ENCODE results near the gene PAFAH2.

Gene PAFAH2

DNA sequence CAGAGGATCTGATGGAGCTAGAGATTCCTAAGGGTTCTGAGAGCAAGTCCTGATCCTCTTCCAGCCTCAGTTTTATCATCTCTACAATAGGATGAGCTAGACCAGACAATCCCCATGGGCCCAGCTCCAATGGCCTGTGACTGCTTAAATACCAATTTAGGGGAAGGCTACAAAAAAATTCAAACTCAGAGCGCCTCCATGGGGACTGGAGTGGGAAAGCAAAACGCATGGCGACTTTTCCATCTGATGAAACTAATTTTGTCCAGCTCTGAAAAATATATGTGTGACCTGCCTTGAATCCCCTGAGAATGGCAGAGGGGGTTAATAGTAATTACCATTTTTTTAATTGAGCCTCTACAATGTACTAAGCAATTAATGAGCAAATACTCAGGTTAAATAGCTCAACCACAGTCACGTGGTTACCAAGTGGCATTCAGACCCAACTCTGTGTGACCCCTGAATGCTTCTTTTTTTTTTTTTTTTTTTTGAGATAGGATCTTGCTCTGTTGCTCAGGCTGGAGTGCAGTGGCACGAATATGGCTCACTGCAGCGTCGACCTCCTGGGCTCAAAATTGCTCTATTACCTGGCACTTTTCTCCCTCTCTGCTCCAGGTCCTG lies 32.1 kb upstream of the PAFAH2 start:
- no peak for DNase-seq

DNA sequence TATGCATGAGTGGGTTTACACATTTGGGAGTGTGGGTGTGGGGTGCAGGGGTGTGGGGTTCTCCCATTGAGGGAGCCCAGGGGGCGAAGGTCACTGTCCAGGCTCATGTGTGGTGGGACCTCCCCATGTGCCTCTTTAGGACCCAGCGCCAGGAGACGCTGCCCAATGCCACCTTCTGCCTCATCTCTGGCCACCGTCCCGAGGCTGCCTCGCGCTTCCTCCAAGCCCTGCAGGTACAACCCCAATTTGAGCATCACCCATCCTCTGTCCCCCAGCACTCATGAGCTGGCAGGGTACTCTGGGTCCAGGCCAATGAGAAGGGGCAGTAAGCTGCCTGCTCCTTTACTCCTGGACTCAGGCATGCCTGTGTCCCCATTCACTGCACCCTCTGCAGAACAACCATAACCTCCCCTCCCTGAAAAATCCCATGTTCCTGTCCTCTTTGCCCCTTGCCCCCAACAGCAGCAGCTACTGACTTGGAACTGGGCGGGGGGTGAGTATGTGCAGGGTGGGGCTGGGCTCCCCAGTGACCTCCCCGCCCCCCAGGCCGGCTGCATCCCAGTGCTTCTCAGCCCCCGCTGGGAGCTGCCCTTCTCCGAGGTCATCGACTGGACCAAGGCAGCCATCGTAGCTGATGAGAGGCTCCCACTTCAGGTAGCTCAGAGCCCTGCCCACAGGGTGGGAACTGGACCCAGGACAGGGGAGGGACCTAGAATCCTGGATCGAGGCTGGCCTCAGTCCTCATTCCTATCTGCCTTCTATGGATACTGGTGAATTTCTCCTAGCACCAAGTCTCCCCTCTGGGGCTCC lies 31.4 kb upstream of the PAFAH2 start:
- no peak for DNase-seq

DNA sequence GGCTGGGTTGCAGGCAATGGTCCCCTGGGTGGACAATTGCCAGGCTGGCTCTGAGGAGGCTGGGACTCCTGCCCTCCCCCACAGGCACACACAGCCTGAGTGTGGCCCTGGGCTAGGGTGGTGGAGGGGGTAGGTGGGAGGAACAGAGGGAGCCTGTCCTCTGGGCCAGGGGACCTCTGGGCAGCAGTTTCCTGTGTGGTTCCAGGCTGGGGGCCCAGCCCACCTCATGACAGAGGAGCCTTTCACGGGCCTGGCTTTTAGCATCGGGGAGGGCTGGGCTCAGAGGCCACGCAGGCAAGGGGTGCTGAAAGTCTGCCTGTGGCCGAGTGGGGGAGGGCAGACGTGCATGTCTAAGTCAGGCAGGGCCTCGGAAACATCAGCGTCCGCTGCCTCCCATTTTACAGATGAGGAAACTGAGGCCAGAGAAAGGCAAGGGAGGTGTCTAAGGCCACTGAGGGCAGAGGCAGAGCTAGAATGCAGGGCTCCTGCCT lies 30.7 kb upstream of the PAFAH2 start:
- DNase-seq, result no peak

DNA sequence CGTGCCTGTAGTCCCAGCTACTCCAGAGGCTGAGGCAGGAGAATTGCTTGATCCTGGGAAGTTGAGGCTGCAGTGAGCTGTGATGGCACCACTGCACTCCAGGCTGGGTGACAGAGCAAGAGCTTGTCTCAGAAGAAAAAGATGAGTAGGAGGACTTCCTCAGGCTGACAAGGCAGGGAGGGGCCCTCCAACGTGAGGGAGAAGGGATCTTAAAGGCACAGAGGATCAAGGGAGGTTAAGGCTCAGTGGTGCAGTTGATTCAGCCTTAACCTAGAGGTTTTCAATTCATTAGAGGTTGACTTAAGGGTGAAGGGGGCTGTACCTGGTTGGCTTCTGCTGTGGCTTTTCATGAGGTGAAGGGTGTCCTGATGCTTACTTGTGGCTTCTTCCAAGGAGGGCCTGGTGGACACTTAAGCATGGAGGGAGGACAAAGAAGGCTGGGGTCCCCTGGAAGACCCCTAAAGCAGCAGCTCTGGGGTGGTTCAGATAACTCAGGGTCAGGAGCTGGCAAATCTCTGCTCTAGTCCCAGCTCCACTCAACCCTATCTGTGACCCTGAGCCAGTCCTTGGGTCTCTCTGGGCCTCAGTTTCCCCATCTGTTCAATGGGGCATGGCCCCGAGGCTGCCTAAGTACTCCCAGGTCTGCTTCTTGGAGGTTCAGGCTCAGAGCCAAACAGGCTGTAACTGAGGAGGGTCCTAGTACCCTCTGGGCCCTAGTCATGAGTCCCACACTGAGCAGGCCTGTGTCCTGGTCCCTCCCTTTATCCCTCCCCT lies 30.0 kb upstream of the PAFAH2 start:
- DNase-seq, result no peak

DNA sequence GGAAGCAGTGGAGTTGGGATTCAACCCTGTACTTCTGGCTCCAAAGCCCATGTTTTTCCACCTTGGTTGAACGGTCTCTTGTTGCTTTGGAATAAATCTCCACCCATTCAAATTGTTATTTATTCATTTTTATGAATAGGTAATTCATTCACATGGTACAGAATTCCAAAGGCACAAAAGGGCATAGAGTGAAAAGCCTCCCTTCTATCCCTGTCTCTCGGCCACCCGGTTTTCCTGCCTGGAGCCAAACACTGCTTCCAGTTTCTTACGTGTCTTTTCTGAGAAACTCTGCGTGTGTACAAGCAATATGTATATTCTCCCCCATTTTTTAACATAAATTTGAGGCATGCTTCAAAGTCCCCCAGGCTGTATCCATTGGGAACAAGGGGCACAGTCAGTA lies 27.7 kb upstream of the PAFAH2 start:
- no peak for DNase-seq

DNA sequence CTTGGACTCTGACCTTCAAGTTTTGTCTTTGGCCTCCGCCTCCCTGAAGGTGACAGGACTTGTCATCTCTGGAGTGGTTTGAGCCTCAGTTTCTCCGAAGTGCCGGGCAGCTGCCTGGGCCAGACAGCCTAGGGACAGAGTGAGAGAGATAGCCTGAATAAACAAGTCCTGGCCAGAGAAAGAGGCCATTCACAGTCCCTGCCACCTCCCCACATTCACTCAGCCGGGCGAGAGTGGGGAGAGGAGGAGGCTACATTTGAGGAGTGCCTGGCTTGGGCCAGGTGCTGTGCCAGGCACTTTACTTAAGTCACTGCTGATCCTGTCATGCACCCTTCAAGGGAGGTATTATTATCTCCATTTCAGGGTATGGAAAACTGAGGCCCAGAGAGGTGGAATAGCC lies 27.2 kb upstream of the PAFAH2 start:
- DNase-seq, result no peak

DNA sequence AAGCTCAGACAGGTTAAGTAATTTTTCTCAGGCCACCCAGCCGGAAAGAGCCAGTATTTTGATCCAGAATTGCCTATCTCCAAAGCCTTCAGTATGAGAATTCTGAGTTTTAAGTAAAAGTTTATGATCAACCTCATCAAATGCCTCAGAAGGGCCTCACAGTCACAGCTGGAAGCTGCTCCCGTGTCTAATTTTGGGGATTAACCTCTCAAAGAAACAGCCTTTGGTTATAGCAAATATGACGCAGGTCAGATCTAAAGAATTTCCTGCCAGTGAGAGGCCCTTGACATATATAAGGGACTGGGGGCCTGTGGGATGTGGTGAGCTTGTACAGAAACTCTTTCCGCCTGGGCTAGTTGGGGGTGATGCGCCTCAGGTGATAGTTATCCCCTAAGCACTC lies 26.0 kb upstream of the PAFAH2 start:
- DNase-seq, result no peak

DNA sequence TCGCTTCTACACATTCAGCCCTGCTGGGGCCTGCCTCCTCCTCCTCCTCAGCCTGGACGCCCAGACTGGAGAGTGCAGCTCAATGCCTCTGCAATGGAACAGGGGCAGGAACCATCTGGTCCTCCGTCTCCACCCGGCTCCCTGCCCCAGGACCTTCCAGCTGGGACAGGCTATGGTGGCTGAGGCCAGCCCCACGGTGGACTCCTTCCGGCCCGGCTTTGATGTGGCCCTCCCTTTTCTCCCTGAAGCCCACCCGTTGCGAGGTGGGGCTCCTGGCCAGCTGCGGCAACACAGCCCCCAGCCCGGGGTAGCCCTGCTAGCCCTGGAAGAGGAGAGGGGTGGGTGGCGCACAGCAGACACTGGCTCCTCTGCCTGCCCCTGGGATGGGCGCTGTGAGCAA lies 25.1 kb upstream of the PAFAH2 start:
- DNase-seq, result no peak

DNA sequence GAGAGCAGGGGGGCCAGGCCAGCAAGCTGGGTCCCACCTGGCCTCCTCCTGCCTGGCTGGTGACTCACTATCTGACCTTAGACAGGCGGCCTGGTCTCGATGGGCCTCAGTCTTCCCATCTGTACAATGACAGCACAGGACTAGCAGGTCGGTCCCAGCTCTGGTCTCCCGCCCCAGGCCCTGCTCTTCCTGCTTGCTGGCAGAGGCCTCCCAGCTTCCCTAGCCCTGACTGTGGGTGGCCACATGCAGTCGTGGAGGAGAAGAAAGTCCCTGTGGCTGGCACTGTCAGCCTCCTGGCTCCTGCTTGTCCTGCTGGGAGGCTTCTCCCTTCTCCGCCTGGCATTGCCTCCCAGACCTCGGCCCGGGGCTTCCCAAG lies 24.5 kb upstream of the PAFAH2 start:
- no peak for DNase-seq

DNA sequence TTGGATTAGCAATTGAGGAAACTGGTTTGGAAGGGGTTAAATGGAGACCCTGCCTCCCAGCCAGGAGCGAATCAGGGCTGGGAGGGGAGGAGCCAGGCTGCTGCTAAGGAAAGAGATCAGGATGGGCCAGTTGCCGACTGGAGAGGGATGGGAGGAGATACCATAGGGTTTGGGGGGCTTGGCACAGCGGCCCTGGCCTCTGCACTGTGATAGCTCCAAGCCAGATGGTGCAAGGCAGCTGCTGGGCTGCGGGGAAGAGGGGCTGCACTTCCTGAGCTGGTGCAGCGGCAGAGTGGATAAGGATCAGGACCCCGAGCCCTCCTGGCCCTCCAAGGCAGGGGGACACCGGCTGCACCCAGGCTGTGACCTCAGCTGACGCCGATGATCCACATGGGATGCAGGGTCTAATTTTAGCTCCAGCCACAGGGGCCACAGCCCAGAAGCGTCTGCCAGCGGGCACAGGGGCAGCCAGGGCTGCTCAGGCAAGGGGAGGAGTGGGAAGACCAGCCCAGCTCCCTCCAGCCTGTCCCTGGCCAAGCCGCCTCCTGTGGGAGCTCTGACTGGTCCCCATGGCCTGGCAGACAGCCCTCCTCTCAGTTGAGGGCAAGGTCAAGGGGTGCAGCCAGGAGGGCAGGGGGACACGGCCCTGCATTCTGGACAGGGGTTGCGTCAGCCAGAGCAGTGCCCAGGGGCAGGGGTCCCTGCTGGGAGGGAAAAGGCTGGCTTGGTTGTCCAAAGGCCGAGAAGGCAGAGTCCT lies 24.0 kb upstream of the PAFAH2 start, which contains the start of gene EXTL1:
TSS of gene EXTL1 (plus strand) at position 129 of the 757 bp plus-strand sequence. CDS start 872 bp downstream, outside the sequence.
- no peak for DNase-seq

DNA sequence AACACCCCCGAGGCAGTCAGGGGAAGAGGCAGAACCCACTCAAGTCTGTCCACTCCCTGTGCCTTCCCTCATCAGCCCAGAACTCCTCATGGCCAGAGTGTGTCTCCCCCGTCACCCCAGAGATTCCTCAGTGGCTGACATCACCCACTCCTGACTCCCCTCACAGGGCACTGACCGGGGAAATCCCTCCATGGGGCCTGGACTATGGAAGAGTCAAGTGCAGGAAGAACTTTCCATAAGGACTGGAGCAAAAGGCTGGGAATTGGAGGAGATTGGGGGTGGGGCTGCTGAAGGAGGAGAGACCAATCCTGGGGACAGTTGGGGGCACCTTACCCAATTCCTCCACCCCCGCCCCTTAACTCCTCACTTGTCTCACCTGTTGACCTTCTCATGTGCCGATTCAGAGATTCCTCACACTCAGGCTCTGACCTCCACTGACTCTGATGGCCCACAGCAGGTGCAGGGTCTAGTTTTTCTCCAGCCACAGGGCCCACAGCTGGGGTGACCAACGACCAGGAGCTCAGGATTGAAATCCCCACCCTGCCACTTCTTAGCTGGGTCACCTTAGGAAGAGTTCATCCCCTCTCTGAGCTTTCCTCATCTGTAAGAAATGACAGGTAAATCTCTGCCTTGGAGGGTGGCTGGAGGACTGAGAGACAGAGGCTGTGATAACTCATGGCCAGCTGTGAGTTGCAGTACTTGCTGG lies 23.2 kb upstream of the PAFAH2 start:
- DNase-seq, result no peak

DNA sequence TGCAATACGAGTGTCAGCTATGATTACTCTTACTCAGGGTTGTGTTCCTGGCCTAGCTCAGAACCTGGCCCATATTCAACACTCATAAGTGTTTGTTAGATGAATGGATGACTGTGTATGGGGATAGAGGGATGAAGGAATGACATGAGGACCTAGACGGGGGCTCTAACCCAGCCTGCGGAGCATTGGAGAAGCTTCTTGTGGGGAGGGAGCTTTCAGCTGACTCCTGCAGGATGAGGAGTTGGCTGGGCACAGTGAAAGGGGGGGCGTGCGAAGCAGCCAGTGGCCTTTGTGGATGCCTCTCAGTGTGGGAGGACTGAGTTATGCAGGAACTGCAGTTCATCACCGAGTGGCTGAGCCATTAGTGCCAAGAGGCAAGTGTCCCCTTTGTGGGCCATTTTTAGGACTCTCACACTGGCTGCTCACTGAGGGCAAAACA lies 22.5 kb upstream of the PAFAH2 start:
- no peak for DNase-seq

DNA sequence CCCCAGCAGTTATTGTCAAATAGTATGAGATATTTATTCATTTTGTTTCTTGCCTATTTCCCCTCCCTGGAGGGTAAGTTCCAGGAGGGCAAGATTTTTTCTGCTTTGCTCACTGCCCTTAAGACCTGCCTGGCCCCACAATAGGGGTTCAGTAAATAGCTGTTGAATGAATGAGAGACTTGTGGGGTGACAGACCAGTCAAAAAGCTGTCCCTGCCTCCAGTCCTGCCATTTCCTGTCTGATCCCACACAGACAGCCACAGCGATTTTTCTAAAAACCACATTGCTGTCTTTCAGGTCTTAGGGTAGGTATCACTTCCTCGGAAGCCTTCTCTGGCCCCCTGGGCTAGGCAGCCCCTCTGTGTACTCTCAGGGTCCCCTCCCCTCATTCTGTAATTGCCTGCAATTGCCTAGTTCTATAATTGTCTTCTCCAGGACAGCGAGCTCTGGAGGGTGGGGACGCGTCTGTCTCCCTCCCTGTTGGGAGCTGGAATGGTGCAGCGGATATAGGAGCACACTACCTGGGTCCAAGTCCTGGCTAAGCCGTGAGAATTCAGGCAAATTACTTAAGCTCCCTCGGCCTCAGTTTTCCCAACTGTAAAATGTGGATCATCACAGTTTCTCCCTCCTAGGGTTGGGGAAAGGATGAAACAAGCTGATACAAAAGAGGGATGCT lies 21.9 kb upstream of the PAFAH2 start:
- DNase-seq, result no peak

DNA sequence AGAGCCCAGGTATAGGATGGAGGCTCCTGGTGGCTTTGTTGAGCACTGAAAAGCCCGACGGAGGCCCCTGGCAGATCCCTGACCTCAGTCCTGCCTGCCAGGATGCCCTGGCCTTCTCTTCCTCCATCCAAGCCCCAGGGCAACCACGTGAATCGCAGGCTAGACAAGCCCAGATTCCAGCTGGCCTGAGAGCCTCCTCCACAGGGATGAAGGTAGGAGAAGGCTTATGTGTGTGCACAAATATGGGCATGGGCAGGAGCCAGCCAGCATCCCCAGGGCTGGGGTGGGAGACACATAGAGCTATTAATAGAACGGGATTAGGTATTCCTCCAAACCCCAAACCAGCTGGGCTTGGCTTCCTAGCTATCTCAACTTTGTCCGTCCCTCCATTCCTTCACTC lies 19.7 kb upstream of the PAFAH2 start:
- no peak for DNase-seq

DNA sequence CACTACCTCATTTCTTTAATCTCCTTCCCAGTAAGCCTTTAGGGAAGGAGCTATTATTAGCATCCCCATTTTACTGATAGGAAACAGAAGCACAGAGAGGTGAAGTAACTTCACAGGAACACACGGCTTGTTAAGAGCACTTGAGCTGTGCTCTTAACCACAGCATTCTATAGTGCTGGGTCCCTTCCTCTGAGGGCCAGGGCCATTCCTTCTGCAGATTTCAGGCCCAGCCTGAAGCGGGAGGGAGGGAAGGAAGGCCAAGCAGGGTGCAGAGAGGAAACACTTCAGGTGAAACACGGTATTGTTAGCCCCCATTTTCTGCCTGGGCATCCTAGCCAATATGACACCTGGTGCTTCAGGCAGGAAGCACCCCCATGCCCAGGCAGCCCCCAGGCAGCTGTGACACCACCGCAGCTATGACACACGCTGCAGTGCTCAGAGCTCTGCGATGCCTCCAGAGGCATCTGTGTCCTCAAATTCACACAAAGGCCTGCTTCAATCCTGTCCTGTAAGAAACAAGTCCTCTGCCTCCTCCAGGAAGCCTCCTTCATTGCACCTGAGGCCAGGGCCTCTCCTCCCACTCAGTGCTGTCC lies 19.2 kb upstream of the PAFAH2 start:
- no peak for DNase-seq

DNA sequence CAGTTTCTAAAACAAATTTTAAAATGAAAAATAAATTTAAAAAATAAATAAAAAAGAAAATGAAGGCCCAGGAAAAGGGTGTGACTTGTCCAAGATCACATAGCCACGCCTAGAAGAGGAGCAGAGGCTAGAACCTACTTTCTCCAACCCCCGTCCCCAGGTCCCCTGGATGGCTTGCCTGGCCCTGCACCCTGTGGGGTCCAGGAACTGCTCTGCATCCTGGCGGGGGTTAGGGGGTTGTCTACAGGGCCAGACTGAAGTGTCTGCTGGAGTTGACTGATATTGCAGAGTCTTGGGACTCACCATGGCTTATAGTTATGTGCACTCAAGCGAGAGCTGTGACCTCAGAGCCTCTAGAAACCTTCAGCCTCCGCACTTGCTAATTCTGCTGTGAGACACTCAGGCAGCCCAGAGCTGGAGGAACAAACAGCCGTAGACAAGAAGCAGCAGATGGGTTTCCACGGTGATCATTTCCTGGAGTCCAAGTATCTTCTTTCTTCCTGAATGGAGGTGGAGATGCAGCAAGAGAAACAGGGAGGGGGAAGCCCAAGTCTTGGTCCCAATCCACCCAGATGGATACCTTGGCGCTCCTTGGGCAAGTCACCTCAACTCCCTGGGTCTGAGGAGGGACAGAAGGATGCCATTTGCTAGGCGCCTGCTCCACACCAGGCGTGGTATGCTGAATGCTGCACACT lies 18.5 kb upstream of the PAFAH2 start:
- no peak for DNase-seq

DNA sequence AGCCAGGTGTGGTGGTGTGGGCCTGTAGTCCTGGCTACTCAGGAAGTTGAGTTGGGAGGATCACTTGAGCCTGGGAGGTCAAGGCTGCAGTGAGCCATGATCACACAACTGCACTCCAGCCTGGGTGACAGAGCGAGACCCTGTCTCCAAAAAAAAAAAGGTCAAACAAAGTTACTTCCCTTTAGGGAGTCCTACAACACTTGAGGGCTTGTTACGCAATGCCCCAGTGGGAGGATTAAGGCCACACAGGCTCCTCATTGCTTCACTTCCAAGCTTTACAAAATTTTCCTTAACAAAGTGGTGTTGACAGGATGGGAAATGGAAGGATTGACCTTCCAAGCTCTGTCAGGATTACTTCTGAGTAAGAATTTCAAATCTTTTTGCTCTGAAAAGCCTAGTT lies 17.5 kb upstream of the PAFAH2 start:
- DNase-seq, result no peak

DNA sequence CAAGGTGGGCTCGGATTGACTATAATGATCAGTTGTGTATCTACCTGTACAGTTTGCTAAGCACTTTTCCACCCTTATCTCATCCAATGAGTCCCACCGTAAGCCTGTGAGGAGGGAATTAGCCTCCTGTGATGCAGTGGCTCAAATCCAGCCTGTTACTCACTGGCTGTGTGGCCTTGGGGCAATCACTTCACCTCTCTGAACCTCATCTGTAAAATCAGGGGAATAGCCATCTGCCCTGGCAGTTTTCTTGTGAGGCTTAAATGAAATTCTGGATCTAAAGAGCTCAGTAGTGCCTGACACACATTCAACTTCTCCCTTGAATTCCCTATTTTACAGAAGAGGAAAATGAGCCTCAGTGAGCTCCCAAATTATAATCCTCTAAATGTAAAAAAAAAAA lies 16.3 kb upstream of the PAFAH2 start:
- DNase-seq, result no peak

DNA sequence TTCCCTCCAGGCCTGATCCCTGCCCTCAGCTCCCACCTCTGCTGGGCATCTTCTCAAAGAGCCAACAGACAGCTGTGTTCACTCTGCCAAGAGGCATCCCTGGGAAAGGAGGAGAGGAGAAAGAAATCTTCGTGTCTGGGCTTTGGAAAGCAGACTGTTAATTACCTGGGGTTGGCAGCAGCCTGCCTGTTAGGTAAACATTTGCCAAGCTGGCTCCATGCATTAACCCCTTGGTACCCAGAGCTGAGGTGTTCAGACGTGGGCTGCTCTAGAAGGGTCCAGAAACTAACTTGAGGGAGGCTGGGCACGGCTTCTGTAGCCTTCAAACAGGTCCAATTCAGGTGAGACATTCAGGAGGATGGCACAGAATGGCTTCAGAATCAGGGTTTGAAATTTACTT lies 15.0 kb upstream of the PAFAH2 start:
- DNase-seq, result no peak

DNA sequence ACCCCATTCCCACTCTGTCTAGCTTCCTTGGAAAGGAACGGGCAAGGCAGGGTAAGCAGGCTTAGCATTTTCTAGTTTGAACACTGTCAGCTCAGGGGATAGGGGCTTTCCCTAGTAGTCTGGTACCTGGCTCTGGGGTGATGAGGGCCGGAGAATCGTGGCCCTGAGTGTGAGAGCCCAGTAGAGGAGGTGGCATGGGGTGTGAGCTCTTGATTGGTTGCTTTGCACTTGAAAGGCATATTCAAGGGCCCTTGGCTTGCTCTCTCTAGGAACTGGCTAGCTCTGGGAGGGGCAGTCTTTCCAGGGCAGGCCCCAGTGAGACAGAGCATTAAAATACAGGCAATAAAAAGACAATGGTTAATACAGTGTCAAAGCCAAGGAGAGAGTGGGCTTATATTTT lies 13.0 kb upstream of the PAFAH2 start:
- no peak for DNase-seq

All from CD4-positive, alpha-beta T cell treated with Interleukin-12 subunit alpha and Interleukin-12 subunit beta, for 1 hour (primary cell).